HG03378 (cell line): ENCODE measurements around the gene PDE4B.
"Not testable (repeated sequence)": the region's sequence is repeated elsewhere in the genome, so short reads cannot be mapped to it uniquely, and the experiment has no call there.

Experiments used
- ATAC-seq: cut with Tn5 transposase; IDR thresholded peaks from one replicate; pipeline ENCODE4 v1.9.1; 2021; ENCODE audit warnings: mild to moderate bottlenecking, moderate library complexity; ENCODE audit not compliant: unreplicated experiment

Gene PDE4B

DNA sequence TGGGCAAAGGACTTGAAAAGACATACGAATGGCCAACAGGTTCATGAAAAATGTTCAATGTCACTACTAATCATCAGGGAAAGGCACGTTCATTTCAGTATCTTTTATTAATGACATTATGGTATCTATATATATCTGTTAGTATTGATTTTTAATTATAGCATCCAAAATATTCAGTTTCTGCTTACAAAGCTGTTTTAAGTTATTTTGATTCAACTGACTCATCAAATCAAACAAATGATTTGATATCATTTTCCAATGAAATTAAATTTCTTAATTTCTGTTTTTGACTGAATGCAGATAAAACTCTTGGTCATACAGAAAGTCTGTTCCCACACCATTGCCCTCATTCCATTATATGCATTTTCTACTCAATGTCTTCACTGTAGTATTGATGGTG, 315.9 kb downstream of the PDE4B start:
- no peak for ATAC-seq

DNA sequence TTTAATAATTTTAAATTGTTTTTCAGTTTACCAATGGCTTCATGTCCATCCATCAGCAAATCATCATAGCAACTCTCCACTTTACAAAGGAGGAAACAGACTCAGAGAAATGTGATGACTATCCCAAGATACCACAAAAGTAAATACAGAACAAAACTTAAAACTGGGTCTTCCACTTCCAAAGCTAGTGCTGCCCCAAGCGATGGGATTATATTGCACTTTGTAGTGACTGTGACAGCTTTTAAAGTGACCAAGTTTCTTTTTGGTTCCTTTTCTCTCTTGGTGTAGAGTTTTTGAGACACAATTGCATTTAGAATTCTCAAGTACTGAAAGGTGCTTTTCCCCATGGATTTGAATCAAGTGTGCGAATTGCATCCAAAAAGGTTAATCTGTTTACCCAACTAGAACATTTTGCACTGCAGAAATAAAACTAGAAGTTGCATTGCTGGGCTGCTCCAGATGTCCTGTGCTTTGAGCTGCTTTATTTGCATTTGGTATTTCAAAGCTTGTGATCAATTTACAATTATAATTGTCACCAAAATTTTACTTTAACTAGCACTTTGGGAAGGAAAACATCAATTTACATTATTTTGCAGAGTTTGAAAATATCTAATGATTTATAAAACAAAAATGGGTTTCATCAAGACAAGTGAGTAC, 320.2 kb downstream of the PDE4B start:
- no peak for ATAC-seq

DNA sequence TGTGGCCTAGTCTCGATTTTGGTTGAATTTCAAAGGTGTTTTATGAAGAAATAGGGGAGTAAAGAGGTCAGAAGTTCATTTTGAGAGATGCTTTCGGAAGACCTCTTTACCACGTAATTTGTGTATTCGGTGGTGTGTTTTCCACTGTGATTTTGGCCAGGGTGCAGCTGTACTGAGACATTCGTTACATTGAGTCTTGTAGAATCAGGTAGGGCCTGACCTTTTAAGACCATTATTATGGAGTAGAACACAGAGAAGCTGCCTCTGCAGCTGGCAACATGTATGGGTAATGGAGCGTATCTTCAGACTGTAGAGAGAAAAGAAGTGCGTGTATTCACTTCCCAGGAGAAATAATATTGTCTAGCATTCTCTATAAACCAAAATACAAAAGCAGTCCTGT, 326.5 kb downstream of the PDE4B start:
- peak; percentile 49 for ATAC-seq

DNA sequence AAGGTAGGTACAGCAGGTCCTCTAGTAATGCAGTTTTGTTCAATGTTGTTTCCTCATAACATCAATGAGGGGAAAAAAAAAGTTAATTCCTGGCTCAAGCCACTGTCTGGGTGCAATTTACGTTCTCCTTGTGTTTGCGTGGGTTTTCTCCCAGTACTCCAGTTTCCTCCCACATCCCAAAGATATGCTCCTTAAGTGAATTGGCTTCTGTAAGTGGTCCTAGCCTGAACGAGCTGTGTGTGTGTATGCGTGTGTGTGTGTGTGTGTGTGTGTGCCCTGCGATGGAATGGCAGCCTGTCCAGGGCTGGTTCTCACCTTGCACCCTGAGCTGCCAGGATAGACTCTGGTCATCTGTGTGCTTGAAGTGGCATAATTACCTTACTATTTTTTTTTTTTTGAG, 332.0 kb downstream of the PDE4B start:
- ATAC-seq, result no peak

DNA sequence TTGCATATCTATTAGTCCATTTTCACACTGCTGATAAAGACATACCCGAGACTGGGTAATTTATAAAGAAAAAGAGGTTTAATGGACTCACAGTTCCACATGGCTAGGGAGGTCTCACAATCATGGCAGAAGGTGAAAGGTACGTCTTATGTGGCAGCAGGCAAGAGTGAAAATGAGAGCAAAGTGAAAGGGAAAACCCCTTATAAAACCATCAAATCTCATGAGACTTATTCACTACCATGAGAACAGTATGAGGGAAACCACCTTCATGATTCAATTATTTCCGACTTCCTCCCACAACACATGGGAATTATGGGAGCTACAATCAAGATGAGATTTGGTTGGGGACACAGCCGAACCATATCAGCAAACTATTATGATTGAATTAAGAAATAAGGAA, 335.9 kb downstream of the PDE4B start:
- ATAC-seq, result peak; percentile 69

DNA sequence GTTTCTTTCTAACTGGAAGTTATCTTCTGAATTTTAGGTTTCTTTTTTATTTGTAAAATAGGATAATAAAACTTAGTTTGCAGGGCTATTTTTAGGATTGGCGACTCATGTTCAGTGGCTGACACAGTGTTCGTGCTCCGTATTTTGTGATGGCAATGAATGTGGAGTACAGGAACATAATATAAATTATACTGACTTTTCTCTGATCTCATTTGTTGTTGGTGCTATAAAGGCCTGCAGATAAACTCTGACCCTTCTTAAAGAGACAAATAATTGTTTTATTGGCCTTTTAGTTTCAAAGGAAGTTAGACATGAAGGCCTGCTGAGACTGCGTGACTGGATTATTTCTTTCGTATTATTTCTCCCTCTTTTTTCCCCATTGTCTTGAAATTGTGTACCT, 339.6 kb downstream of the PDE4B start:
- no peak for ATAC-seq

DNA sequence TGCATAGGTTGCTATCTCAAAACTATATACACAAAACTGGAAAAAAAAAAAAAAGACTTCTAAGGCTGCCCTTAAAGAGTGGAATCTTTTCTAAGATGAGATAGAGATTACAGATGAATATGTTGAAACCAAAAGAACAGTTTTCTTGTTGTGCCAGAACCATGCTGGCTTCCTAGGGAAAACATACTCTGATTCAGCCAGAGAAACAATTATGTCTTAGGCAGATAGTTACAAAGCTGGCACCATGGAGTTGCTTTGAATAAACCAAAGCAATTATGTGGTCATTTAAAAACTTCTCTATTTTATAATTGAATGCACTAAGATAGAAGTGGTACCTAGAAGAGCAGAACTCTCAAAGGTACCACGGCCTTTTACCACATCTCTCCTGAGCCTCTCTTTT, 341.3 kb downstream of the PDE4B start:
- ATAC-seq, result no peak

DNA sequence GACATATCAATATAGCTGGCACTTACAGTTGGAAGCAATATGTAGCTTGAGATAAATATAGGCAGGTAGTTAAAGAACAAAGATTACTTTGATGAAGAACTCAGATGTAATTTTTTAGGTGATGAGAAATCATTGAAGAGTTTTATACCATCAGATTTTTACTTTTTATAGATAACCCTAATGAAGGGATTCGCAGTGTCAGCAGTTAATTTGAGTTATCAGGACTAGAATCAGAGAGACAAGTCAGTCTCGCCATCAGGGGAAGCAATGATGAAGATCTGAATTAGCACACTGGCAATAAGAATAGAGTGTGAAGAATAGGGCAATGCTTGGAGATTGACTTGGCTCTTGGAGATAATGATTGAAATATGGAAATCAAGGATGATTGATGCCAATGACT, 342.5 kb downstream of the PDE4B start:
- no peak for ATAC-seq

DNA sequence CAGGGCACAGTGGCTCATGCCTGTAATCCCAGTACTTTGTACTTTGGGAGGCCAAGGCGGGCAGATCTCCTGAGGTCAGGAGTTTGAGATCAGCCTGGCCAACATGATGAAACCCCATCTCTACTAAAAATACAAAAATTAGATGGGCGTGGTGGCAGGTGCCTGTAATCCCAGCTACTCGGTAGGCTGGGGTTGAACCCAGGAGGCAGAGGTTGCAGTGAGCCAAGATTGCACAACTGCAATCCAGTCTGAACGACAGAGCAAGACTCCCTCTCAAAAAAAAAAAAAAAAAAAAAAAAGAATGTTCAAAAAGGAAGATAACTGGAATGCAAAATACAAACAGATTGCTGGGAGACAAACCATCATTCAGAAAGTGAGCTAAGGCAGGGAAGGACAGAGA, 343.7 kb downstream of the PDE4B start:
- not testable (repeated sequence) for ATAC-seq

DNA sequence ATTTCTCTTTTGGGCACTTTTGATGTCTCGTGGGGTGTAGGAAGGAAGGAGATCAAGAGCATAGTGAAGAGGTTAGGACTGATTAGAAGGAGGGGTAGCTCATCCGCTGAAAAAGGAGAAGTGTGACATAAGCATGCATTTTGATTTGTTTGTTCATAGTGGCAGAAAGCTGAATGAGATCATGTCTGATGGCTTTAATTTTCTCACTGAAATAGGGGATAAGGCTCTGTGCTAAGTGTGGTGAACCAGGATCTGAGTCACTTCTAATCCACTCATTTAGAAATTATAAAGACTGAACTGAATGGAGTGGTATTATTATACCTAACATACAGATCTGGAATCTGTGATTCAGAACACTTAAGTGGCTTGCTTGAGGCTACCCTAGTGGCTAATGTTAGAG, 344.5 kb downstream of the PDE4B start:
- no peak for ATAC-seq

DNA sequence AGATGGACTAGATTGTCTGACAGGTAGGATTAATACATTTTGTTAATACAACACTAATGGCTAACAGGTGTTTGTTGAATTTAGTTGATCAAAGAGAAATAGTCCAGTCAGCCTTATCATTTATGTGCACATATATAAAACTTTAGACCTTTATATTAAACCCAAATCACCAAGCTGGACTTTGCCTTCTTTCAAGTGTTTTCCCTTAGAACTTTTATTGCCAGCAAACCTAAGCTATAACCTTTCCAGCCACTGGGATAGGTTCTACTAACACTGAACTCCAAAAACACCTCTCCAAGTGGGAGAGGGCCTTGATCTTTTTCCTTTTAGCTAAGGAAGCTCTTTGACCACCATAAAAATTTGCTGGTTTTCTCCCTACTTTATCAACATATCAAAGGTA, 345.9 kb downstream of the PDE4B start:
- no peak for ATAC-seq

DNA sequence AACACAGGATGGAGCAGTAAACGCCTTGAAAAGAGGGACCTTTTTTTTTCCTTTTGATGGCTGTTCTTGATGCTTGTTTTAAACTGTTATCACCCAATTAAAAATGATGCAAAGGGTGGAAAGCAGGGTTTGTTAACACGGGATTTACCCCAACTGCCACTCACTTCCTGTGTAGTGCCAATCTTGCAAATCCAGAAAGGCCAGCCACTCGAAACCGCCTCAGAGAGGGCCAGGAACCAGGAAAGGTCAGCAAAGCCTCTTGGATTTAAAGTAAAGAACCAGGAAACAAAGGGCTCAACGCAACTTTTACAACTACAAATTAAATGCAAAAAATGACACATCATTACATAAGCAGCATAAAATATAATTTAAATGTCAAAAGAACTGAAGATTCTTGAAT, 347.4 kb downstream of the PDE4B start:
- ATAC-seq, result no peak

DNA sequence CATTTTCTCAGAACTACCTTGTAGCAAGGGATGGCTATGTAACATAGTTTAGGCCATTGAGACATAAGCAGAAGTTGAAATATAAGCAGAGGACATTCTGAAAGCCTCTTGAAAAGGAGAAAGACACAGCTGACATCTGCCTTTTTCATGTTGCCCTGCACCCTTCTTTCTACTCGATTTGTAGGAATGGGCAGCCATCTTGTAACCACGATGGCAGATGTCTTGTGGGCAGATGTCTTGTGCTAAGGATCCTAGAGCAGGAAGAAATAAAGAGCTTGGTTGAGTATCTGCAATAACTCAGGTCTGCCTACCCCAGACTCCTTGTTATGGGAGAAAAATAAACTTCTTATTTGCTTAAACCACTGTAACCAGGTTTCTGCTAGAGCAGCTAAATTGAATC, 351.0 kb downstream of the PDE4B start:
- ATAC-seq, result no peak

DNA sequence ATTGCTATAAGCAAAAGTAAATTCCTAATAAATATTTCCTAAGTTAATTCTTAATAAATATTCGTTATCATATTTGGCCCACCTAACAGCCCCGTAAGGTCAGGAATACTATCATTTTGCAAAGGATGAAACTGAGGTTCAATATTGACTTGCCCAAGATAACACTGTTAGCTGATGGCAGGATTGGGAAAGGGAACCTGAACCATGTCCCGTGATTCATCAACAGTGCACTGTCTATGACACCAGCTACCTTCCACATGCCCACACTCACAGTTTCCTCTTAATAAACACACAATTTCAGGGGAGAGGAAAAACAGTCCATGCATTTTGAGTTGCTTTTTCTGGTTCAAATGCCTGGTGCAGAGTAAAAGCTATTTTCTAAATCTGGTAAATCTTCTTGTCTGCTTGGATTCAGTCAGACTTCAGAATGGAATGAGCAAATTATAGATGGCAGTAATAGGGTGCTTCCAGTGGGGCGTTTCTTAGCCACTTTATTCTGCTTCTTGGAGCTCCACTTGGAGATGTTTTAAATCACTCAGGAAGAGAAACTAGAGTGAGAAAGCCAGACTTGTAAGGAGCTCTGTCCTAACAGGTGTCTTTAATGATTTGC, 354.6 kb downstream of the PDE4B start:
- ATAC-seq, result no peak

DNA sequence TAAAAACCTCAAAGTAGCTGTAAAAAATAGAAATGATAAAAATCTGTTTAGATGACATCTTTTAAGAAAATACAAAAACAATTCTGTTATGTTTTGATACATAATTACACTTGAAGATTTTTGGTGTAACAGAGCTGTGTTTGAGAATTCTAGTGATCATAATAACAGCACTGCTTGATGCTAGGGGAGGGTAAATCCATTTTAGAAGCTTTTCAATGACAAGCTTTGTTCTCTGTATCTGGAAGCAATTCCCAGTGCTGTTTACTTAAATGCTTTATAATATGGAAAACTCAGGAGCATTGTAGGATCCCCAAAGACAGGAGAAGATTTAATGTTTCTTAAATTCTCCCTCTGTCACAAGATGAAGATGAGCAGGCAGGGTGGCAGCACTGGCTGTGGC, 359.3 kb downstream of the PDE4B start:
- no peak for ATAC-seq

DNA sequence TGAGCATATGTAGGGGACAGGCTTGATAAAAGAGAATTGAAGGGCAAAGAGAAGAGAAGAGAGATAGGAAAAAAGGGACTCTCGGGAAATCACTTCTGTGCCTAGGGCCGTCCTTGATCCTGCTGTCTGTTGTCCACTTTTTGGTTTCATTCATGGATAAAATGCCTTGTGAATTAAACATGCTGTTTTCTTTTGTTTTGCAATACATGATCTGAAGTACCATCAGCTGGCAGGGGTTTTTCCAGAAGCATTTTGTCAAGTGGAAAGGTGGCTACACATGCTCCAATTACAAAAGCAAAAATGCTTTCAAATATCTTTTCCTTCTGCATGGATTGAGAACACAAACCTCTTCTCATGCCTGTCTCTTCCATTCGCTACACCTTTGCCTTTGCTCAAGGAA, 361.7 kb downstream of the PDE4B start:
- no peak for ATAC-seq

DNA sequence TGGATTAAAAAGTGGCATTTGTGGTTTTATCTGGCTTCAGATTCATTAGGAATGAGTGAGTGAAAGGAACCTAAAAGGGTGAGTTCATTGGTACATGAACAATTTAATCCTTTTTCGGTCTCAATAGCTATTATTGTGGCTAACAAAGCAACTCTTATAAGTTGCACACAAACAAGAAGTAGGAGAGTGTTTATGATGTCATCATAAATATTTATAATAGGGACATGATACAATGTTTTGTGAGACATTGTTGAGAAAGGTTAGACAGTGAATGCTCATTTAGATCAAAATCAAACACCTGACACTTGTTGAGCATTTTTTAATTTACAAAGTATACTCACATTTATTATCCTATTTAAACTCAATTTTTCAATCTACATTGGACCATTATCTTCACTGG, 363.4 kb downstream of the PDE4B start:
- no peak for ATAC-seq

DNA sequence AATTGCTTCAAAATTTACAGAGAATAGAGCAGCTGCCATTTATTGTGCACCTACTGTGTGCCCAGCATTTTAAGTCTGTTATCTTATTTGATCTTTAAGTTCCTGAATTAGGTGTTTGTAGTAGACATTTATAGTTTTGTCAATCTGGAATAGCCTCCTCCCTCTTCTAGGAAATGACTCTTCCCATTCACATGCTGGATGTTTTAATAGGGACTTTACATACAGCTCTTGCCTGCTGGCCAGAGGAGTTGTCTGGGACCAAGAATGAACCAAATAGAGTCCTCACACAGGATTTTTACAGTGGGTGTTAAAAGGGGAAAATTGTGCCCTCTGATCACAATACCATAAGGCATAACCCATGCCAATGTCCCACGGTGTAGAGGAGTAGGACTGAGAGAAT, 367.1 kb downstream of the PDE4B start:
- ATAC-seq, result no peak

DNA sequence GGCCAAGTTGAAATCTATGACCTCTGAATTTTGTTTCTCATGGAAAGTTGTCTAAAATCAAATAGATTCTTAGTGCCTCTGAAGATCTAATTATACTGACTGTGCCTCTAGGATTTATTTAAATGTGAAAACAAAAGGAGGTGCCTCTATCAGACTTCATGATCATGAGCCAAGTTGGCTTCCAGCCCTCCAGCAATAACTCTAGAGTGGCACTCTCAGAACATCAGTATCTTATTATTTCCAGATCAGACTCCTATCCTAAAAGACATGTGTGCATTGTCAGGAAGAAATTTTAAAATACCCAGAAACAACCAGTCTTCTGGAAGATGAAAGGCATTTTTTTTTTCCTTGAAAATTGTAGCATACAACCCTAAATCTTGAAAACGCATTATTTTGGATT, 368.0 kb downstream of the PDE4B start:
- no peak for ATAC-seq

DNA sequence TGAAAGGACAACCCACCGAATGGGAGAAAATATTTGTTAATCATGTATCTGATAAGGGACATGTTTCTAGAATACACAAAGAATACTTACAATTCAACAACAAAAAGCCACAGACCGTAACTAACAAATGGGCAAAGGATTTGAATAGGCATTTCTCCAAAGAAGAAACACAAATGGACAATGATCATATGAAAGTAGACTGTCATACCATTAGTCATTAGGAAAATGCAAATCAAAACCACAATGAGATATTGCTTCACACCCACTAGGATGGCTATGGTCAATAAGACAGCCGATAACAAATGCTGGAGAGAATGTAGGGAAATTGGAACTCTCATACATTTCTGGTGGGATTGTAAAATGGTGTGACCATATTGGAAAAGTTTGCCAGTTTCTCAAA, 374.1 kb downstream of the PDE4B start:
- no peak for ATAC-seq

DNA sequence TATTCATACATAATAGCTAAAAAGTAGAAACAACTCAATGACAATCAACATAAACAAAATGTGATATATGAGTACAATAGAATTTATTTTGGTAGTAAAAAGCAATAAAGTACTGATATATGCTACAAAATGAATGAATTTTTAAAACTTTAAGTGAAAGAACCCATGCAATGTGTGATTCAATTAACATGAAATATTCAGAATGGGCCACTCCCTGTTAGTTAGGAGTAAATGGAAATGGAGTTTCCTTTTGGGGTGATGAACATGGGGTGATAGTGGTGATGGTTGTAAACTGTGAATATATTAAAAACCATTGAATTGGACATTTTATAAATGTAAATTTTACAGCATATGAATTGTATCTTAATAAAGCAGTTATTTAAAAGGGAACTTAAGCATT, 374.6 kb downstream of the PDE4B start:
- no peak for ATAC-seq

DNA sequence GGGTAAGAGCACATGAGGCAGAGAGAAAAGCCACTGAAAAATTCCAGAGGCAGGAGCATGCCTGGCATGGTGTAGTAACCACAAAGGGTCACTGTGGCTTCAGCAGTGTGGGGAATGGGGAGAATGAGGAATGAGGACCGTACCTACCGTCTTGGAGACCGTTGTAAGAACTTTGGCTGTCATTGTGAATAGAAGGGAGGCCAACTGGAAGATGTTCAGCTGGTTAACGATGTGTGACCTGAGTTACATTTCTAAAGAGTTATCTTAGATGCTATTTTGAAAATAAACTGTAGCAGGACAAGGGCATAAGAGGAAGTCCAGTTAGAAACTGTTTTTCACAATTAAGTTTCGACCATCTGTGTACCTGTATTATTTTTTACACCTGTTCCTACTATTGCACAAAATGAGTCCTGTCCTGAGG, 375.8 kb downstream of the PDE4B start:
- ATAC-seq, result no peak
